Fibroblast of gingiva (primary cell): ENCODE data around the gene RAB38.

ENCODE experiments used
- DNase-seq: peaks from one replicate; pipeline ENCODE4 v3.0.0-alpha.2; 2011; ENCODE audit warnings: low read depth

Gene RAB38

DNA sequence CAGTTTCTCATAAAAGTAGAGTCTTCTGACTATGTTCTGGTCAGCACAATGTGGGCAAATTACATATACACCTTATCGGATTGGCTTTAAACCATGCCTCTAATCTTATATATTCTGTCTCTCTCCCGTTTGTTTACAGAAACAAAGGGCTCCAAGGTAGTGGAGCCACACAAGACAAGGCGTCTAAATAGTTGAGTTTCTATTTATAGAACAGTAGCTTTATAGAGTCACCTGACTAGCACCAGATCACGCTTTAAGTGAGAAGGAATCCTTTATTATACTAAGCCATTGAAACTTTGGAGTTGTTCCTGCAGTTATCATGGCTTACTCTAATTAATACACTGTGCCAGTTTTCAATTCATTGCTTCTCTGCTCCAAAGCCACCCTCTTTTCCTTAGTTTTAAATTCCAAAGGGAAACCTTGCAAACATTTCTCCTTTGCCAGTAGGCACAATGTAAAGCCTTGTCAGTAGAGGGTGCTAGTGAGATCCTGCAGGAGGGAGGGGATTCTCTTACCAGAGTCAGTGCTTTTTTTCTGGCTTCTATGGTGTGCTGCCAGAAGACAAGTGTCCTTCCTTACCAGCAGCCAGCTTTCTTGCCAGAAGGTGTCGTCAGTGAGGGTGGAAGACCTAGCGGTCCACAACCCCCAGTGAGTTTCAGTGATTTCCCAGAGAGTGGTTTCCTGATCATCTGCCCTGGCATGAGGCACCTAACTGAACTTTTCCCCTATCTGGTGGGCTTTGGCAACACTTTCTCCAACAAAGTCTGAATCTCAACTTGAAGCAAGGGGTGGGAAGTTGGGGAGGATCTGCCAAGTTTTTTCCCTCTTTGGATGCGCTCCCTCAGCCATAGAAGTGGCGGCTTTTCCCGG, 71.7 kb downstream of the RAB38 start:
- peak; percentile 33 for DNase-seq

DNA sequence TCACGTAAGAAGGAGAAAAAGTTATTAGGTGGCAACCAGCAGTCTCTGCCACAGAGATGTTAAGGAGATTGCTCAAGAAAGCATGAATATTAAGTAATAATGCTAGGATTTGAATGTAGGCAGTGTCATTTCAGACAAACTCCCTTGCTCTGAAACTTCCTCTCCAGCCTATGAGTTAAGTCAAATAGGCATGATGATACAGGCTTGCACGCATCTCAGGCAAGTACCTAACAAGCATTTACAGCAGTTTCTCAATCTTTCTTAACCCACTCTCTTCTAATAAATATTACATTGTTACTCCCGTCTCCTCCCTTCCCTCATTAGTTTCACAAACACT, 72.7 kb downstream of the RAB38 start:
- DNase-seq = peak; percentile 32

DNA sequence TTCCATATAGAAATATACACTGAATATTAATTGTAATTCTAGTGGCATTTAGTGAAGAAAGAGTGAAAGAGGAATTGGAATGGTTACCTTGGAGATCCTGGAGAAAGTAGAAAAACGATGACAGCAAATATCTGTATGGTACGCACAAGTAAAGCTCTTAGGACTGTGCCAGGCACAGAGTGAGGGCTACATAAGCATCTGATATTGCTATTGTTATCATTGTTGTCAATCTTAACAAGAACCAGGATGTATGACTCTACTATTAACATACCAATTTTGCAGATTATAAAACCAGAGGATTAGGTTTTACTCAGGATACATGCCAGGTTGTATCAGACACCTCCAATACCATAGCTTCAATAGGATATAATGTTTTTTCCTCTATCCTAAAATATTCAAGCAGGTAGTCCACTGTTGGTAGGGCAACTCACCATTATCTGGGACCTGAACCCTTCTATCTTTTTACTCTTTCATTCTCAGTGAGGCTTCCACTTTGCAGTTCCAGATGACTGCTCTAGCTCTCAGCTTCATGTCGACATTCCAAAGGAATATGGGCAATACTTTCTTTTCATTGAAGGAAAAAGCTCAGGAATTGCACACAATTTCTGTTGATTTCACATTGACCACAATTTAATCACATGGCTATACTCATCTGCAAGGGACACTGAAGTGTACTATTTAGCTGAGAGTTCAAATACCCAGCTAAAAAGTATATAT, 73.2 kb downstream of the RAB38 start:
- no peak for DNase-seq

DNA sequence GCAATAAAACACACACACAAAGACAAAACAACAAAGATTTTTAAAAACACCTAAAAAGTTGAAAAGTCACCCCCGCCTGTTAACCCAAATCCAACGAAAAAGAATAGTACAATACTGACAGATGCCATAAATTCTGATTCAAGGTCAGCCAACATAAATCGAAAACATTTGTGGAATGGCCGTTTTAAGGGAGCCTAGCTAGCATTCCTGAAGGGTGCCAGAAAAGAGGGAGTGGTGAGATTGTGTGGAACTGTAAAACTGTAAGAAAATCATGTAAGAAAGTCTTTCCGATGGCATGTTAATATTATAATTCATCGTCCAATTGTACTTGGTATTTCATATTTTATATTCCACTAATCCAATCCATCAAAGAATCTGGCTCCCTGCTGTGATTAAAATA, 75.1 kb downstream of the RAB38 start:
- DNase-seq = no peak

DNA sequence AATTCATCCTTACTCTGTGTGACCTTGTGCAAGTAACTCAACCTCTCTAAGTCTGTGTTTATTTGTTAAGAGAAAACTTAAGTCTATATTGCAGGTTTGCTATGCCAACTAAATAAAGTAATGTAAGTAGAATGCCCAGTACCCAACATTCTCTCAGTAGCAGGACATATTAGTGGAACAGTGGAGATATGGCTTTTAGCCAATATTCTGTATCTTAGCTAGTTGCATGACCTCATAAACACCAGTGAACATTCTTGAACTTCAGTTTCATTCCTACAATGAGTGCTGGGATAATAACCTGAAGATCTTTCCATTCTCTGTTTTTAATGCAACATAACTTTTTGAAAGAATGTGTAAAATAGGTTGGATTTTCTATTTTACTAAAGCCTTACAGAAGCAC, 77.0 kb downstream of the RAB38 start:
- no peak for DNase-seq

DNA sequence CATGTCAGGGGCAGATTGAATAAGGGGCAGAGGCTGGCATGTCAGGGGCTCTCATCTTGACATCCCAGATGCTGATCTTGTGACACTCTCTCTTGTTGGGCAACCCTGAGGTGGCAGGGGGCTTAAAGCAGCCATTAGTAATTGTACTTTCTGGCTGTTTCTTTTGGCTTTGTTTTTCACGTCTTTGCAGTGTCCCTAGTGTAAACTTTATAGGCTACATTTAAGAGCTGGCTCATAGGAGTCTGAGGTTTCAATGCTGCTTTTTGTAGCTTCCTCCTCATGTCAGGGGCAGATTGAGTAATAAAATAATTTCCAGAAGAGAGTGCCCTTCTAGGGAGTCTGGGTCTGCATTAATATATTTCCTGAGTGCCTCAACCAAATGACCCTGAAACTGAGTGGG, 86.1 kb downstream of the RAB38 start:
- peak; percentile 14 for DNase-seq

DNA sequence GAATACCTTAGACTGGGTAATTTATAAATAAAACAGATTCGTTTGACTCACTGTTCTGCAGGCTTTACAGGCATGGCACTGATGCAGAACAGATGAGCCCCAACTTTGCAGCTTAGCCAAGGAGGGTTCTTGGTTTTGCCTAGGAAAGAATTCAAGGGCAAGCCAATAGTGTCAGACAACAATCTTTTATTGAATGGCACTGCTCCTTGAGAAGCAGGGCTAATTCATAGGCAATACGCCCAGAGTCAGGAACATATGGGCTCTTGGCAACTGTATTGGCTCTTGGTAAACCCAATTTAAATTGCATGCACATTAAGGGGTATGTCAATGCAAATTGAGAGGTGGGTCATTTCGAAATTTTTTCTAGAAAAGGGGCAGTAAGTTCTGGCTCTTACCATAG, 87.9 kb downstream of the RAB38 start:
- peak; percentile 50 for DNase-seq

DNA sequence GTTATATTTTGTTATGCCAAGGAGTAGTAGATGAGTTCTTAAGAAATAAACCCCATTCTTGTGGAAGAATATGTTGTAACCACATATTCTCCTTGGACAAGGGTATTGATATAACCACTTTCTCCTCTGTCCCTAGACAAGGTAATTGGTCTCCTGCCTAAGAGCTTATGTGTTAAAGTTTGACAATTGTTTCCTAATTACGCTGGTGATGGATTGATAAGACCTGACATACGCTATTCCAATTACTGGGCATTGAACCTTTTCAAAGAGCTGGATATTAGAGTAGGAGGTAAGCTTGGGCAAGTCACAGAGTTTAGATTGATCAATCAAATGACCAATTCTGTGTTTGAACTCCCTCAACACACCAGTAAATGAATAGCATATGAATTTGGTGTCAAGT, 88.9 kb downstream of the RAB38 start:
- DNase-seq = peak; percentile 61

DNA sequence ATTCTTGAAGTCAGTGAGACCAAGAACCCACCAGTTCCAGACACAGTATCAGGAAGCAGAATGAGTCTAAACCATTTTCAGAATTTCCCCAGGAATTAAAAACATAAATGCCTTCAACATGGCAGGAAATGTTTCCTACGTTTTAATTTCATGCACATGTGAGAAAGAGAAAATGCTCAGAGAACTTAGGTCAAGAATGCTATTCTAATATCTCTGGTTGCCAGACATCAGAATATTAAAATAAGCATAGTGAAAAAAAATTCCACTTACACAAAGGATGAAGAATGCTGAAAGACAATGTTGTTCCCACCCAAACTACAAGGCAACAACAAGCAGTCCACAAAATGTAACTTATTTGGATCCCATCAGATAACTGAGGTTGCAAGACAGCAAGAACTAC, 104.8 kb downstream of the RAB38 start:
- DNase-seq = no peak

DNA sequence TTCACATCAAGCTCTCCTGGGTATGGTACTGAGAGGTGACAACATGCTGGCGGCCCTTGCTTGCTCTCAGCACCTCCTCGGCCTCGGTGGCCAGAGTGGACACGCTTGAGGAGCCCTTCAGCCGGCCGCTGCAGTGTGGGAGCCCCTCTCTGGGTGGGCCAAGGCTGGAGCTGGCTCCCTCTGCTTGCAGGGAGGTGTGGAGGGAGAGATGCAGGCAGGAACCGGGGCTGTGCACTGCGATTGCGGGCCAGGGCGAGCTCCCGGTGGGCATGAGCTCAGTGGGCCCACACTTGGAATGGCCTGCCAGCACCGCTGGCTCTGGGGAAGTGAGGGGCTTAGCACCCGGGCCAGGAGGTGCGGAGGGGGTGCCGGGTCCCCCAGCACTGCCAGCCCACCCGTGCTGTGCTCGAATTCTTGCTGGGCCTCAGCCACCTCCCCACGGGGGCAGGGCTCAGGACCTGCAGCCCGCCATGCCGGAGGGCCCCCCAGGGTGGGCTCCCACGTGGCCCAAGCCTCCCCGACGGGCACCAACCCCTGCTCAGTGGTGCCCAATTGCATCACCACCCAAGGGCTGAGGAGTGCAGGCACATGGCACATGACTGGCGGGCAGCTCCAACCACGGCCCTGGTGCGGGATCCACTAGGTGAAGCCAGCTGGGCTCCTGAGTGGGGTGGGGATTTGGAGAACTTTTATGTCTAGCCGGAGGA, 106.2 kb downstream of the RAB38 start:
- DNase-seq = no peak

DNA sequence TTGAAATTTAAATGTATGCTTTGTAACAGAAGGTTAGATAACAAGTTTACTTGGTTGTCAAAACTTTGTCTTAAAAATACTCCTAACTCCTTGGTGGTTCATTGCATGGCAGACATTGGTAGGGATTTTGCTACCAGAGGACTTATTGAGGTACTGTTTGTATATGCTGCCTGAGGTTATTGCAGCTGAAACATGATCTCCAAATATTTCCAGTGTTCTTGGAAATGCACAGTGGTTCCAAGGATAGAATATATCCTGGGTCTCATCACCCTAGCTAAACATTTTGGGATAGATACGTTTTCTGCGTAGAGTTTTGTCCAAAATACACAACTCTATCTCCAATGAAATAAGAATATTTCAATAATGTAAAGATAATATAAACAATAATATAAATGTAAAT, 109.2 kb downstream of the RAB38 start:
- DNase-seq = no peak

DNA sequence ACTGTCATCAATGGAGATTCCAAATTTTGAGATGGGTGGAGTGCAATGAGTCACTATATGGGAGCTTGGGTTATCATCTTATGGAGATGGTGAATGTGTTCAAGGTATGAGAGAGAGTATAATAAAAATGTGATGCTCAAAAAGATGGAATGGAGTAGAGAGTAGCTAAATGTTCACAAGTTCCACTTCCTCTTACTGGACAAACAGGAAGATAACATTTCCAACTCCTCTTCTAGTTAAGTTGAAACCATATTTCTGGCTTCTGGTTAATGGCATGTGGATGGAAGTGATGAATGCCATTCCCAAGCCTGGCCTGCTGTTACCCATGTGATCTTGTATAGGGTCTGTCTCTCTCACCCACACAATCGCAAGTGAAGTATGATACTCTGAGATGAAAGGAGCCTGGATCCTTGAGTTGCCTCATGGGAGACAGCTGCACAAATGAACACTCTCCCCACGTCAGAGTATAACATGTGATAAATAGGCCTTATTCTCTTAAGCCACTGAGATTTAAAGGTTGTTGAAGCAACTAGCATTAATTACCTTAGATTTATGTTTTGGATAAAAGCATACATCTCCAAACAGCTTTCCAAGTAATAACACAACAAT, 111.0 kb downstream of the RAB38 start:
- DNase-seq = no peak
